BLaER1 treated with 17β-estradiol and CSF1 and Interleukin-3, amounts not matched to agents 10 nM and 100 nM (cell line): Measurements from ENCODE around the gene GRXCR2.
A peak's percentile ranks its signal among the peaks of the same experiment; 100 is the strongest.
"Not testable (repeated sequence)": the region's sequence is repeated elsewhere in the genome, so short reads cannot be mapped to it uniquely, and the experiment has no call there.

Experiments
- H3K27ac ChIP-seq, 11 experiments: shearing (Covaris generic); formaldehyde crosslinking; 2 replicates each; pipeline ENCODE4 v1.8.1; 2022
- H3K27me3 ChIP-seq, 11 experiments: shearing (Covaris generic); formaldehyde crosslinking; 2 replicates each; pipeline ENCODE4 v1.8.1; 2022
- H3K36me3 ChIP-seq, 11 experiments: shearing (Covaris generic); formaldehyde crosslinking; 2 replicates each; pipeline ENCODE4 v1.8.1; 2022
- H3K4me1 ChIP-seq, 10 experiments: shearing (Covaris generic); formaldehyde crosslinking; 2 replicates each; pipeline ENCODE4 v1.8.1; 2022
- H3K4me2 ChIP-seq, 11 experiments: shearing (Covaris generic); formaldehyde crosslinking; 2 replicates each; pipeline ENCODE4 v1.8.1; 2022
- H3K4me3 ChIP-seq, 10 experiments: shearing (Covaris generic); formaldehyde crosslinking; 2 replicates each; pipeline ENCODE4 v1.8.1; 2022
- H3K9ac ChIP-seq, 11 experiments: shearing (Covaris generic); formaldehyde crosslinking; 2 replicates each; pipeline ENCODE4 v1.8.1; 2022
- H3K9me3 ChIP-seq, 11 experiments: shearing (Covaris generic); formaldehyde crosslinking; replicated peaks in 1 of 11; 2 replicates each; pipeline ENCODE4 v1.8.1; 2022
- H4K20me1 ChIP-seq, 11 experiments: shearing (Covaris generic); formaldehyde crosslinking; 2 replicates each; pipeline ENCODE4 v1.8.1; 2022
- Cebpa-rat ChIP-seq, 11 experiments: shearing (Covaris generic); IDR thresholded peaks; 2 replicates each; pipeline ENCODE4 v1.8.1; 2022

GRXCR2 gene

DNA sequence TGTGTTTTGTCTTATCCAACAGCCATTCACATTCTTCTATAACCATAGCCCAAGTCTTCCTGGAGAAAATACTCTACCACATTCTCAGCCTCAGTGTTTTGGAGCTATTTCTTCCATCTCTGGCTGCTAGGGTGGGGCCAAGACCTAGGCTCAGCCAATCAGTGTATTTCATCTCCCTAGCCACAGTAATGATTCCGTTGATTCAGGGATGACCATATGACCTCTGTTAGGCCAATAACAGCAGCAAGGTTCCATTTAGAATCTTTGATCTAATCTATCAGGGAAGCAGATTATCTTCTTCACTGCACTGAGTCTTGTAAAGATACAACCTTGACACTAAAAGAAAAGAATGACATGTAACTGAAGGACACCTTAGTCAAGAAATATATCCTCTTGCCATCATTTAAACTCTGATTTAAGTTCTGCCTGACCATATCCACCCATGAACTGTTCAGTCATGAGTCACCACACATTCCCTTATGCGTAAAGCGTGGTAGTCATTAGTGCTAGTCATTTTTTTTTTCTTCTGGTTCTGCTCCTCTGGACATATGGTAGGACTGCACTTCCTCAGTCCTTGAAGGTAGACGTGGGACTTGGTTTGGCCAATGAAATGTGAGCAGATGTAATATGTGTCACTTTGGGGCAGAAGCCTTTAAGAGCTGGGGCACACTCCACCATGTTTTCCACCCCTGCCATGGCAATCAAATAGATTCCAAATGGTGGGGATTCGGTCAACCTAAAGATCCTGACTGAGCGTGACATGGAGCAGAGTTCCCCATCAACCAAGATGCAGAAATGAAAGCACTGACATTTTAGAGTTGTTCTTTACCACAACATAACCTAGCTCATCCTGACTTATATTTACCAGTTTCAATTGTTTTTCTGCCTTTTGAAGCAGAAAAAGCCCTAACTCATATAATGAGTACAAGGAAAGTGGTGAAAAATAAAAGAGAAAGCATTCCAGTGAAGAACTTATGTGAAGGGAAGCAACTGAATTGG, 25.0 kb downstream of the GRXCR2 start:
- Histone ChIP-seq H3K4me1 (no peaks in the 10 kb centered on the region), H3K27me3 (no peaks in the 10 kb centered on the region), H3K4me2 (no peak overlapping the region), H3K36me3 (no peaks in the 10 kb centered on the region), H3K4me3 (no peak overlapping the region), H4K20me1 (no peaks in the 10 kb centered on the region), H3K27ac (no peak overlapping the region), H3K9ac (no peak overlapping the region), H3K9me3 (no peaks in the 10 kb centered on the region)
- TF ChIP-seq Cebpa-rat (IDR thresholded peaks at IDR 0.05), result no peak

GRCh38 chr5:145846081-145846480, 26.7 kb downstream of the GRXCR2 start:
- Histone ChIP-seq H3K27me3 (no peaks in the 10 kb centered on the region), H3K9me3 (no peaks in the 10 kb centered on the region), H3K9ac (no peak overlapping the region), H4K20me1 (no peaks in the 10 kb centered on the region), H3K27ac (no peak overlapping the region), H3K4me1 (no peaks in the 10 kb centered on the region), H3K4me3 (no peak overlapping the region), H3K36me3 (no peaks in the 10 kb centered on the region), H3K4me2 (no peak overlapping the region)
- TF ChIP-seq Cebpa-rat (IDR thresholded peaks at IDR 0.05), result no peak

DNA sequence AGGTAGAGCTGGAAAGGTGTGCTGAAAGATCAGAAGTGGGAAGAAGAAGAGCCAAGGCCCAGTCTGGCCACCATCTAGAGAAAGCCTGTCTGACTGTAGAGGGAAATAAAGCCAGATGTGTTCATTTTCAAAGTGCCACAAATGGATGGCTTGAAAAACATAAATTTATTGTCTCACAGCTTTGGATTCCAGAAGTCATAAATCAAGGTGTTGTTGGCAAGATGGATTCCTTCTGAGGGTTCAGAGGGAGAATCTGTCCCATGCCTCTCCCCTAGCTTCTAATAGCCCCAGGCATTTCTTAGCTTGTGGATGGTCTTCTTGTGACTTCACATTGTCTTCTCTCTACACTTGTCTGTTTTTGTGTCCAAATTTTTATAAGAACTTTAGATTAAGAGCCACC, 31.5 kb downstream of the GRXCR2 start:
- no peak overlapping the region for H3K9ac ChIP-seq
- no peaks in the 10 kb centered on the region for H3K9me3 ChIP-seq
- no peaks in the 10 kb centered on the region for H4K20me1 ChIP-seq
- no peaks in the 10 kb centered on the region for H3K36me3 ChIP-seq
- peaks cover 0 to under 1% (median 0%) of the 10 kb centered on the region in 10 experiments; a peak in 2 of 20 replicates for H3K4me1 ChIP-seq
- H3K4me3 ChIP-seq, result no peak overlapping the region
- no peak for TF ChIP-seq Cebpa-rat (IDR thresholded peaks at IDR 0.05)
- H3K4me2 ChIP-seq, result no peak overlapping the region
- no peaks in the 10 kb centered on the region; a peak in 1 of 22 replicates for H3K27me3 ChIP-seq
- H3K27ac ChIP-seq, result no peak overlapping the region

DNA sequence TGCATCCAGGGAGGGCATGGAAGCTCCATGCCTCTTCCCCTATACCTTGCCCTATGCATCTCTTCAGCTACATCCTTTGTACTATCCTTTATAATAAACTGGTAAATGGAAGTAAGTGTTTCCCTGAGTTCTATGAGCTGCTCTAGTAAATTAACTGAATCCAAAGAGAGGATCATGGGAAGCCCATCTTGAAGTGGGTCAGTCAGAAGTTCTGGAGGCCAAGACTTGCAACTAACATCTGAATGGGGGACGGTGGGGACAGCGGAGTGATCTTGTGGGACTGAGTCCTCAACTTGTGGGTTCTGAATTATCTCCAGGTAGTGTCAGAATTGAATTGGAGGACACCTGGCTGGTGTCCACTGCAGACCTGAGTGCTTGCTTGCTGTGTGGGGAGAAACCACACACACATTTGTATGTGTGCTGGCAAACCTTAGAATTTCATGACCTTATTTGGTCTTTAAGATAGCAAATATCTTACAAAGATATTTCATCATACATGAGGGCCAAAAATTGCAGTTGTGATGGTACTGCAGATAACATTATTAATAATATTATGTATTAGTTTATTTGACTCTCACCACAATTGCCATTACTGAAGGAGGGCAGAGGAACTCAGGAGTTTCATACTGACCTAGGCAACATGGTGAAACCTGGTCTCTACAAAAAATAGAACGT, 32.2 kb downstream of the GRXCR2 start:
- no peak overlapping the region for H3K4me2 ChIP-seq
- no peaks in the 10 kb centered on the region for H3K9me3 ChIP-seq
- no peaks in the 10 kb centered on the region for H4K20me1 ChIP-seq
- no peak overlapping the region for H3K4me3 ChIP-seq
- H3K36me3 ChIP-seq, result no peaks in the 10 kb centered on the region
- no peak overlapping the region for H3K9ac ChIP-seq
- no peak overlapping the region for H3K27ac ChIP-seq
- no peaks in the 10 kb centered on the region; a peak in 1 of 22 replicates for H3K27me3 ChIP-seq
- H3K4me1 ChIP-seq, result peaks cover 5 to 8% (median 7%) of the 10 kb centered on the region in 10 experiments; a peak in 18 of 20 replicates
- no peak for TF ChIP-seq Cebpa-rat (IDR thresholded peaks at IDR 0.05)

DNA sequence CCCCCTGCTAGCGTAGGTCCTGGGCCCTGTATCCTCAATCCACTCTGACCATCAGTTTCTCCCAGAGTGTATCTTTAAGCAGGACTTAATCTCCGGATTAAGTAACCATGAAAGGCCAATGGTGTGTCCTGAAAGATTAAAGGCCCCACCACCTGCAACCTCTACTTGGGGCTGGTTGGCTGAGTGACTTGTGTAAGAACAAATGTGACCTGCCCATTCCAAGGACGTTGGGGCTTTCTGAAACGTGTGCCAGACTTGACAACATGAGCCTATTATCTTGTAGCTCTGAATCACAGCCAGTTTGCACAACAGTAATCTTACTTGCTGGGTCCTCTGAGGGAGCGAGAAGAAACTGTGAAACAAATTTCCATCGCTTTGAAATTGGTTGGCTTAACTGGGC, 34.5 kb downstream of the GRXCR2 start:
- Histone ChIP-seq H3K4me3 (no peak overlapping the region), H3K4me2 (no peak overlapping the region), H3K36me3 (no peaks in the 10 kb centered on the region), H3K4me1 (peaks cover 11 to 24% (median 23%) of the 10 kb centered on the region in 10 experiments; a peak in 19 of 20 replicates), H3K27me3 (no peaks in the 10 kb centered on the region; a peak in 1 of 22 replicates), H3K9me3 (no peaks in the 10 kb centered on the region), H3K9ac (no peak overlapping the region), H4K20me1 (no peaks in the 10 kb centered on the region; a peak in 1 of 22 replicates), H3K27ac (no peak overlapping the region)
- no peak for TF ChIP-seq Cebpa-rat (IDR thresholded peaks at IDR 0.05)

GRCh38 chr5:145836241-145836640, 36.6 kb downstream of the GRXCR2 start:
- not testable (repeated sequence) for H4K20me1 ChIP-seq, H3K27me3 ChIP-seq, H3K9me3 ChIP-seq, H3K36me3 ChIP-seq
- Histone ChIP-seq H3K4me2 (peak overlapping the region; percentile 75 to 94 (median 88); a peak in 20 of 22 replicates), H3K4me3 (peak overlapping the region in 2 of 10 experiments; percentile 77 to 80; a peak in 2 of 20 replicates), H3K4me1 (peaks cover 11 to 34% (median 28%) of the 10 kb centered on the region in 10 experiments), H3K9ac (peak overlapping the region in 8 of 11 experiments; percentile 72 to 86 (median 82); a peak in 8 of 22 replicates), H3K27ac (peak overlapping the region in 7 of 11 experiments; percentile 74 to 84 (median 77); a peak in 7 of 22 replicates)

DNA sequence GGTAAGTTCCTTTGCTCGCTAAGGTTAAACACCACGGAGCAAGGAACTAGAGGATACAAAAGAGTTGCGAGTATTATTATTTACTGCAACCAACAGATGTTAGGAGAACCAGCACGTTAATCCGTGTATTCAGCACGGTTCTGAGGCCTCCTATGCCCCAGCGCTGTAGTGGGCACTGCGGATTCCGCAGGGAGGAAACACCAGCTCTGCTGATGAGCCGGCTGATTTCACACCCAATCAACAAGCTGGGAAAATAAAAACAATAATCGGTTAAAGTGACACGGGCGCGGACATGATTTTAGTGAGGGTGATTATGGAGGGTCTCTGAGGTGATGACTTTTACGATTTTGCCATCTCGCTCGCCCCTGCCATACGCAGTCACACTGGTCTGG, 37.0 kb downstream of the GRXCR2 start:
- Histone ChIP-seq H4K20me1 (peaks cover 0 to 6% (median 0%) of the 10 kb centered on the region in 11 experiments; a peak in 2 of 22 replicates), H3K9ac (peak overlapping the region; percentile 72 to 86 (median 80)), H3K36me3 (no peaks in the 10 kb centered on the region), H3K4me3 (peak overlapping the region; percentile 68 to 80 (median 74)), H3K4me1 (peaks cover 15 to 38% (median 32%) of the 10 kb centered on the region in 10 experiments), H3K27me3 (no peaks in the 10 kb centered on the region; a peak in 1 of 22 replicates), H3K27ac (peak overlapping the region in 10 of 11 experiments; percentile 55 to 84 (median 77); a peak in 20 of 22 replicates), H3K4me2 (peak overlapping the region; percentile 75 to 94 (median 88)), H3K9me3 (no peaks in the 10 kb centered on the region)
- TF ChIP-seq Cebpa-rat (IDR thresholded peaks at IDR 0.05), result no peak

DNA sequence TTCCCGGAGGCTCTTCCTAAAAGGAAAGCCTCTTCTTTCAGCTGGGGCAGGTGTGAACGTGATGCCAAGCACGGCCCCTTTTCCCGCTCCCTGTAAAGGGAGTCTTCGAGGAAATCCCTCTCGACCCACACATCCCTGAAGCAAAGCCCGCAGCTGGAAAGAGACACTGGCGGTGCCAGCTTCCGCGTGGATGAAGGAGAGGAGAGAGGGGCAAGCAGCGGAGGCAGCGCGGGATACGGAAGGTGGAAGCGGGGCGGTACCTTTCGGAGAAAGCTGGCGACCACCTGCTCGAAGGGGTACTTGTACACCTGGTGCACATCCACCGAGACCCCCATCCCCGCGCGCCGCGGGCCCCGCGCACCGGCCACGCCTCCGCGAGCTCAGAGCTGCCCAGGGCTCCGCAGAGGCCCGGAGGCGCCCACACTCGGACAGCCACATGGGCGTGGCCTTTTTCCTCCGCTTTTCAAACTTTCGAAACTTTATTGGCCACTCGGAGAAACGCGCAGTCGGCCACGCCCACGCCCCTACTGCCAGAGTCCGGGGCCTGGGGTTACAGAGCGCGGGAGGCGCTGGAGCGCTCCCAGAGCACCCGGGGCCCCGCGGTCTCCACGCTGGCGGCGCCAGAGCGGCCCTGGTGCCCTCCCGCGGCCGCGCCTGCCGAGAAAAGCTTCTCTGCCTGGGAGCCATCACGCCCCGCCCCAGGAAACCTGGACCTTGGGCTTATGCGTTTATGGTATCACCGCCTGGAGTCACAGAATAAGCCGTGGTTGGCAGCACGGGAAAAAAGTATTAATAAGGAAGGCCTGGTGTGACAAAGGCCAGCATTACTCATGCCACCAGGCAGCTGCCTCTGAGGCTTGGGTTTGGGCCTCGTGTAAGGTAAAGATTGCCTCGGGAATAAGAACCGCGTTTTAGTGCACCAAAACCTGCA, 37.6 kb downstream of the GRXCR2 start, which contains the start of gene PRELID2:
PRELID2 (minus strand) TSS at position 426 of the 931 bp plus-strand sequence; CDS start at position 335, 91 bp downstream.
- Histone ChIP-seq H3K36me3 (no peaks in the 10 kb centered on the region), H3K9ac (peak within 1 kb of the TSS; percentile 72 to 86 (median 80)), H3K4me1 (peaks cover 20 to 45% (median 38%) of the 10 kb centered on the region in 10 experiments), H3K9me3 (no peaks in the 10 kb centered on the region), H3K4me3 (peak within 1 kb of the TSS; percentile 68 to 80 (median 74)), H3K27me3 (no peaks in the 10 kb centered on the region; a peak in 1 of 22 replicates), H3K4me2 (peak within 1 kb of the TSS; percentile 75 to 94 (median 88)), H4K20me1 (peaks cover 0 to 6% (median 0%) of the 10 kb centered on the region in 11 experiments; a peak in 2 of 22 replicates), H3K27ac (peak within 1 kb of the TSS; percentile 26 to 84 (median 77); a peak in 21 of 22 replicates)
- TF ChIP-seq Cebpa-rat (IDR thresholded peaks at IDR 0.05), result no peak
